Breast epithelium (tissue), 3 donors: ENCODE data around the gene CACNA1I.

Experiments
- CTCF ChIP-seq, 3 donors: fragments of 450-650 bp; IDR thresholded peaks; one replicate each; pipeline ENCODE4 v1.5.1; 2016 to 2017; ENCODE audit warnings: antibody characterized with exemption in 3 of 3, mild to moderate bottlenecking in 3 of 3, moderate library complexity in 3 of 3
- POLR2A ChIP-seq: fragments of 450-650 bp; IDR thresholded peaks from one replicate; pipeline ENCODE4 v1.6.1; 2016; ENCODE audit warnings: antibody characterized with exemption, mild to moderate bottlenecking, moderate library complexity
- POLR2AphosphoS5 ChIP-seq, 3 donors: sonication (generic); formaldehyde crosslinking; IDR thresholded peaks; one replicate each; pipeline ENCODE4 v1.6.1; 2017; ENCODE audit warnings: antibody characterized with exemption in 3 of 3

DNA sequence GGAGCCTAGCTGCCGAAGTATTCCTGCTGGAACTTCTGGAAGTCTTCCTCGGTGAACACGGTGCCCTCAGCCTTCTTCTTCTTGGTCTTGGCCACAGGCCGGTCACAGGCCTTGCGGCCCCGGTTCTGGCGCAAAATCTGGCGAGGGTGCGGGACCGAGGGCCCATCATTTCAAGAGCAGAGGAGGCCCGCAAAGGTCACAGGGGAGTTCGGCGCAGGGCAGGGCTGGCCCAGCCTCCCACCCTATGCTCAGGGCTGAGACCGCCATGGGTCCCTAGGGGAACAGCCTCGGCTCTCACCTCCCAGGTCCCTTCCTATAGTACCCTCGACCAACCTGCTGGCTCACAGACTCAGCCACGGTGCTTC is 41.1 kb upstream of the CACNA1I start:
- TF ChIP-seq POLR2AphosphoS5 (IDR thresholded peaks at IDR 0.05) (peak in 1 of 3 donors; percentile 4), POLR2A (no peak), CTCF (IDR thresholded peaks at IDR 0.05) (no peak)
